Peyer's patch (tissue), 4 donors: ENCODE measurements around the gene TBXAS1. TPM values are rescaled to one million over a fixed set of nuclear protein-coding genes. Genes with fewer than 3 reads are reported as not detected.

Source experiments
- DNase-seq, 3 donors: peaks; one replicate each; pipeline ENCODE4 v3.0.0-alpha.2; 2017 to 2019
- H3K27ac ChIP-seq, 4 donors: fragments of 200-600 bp; sonication (generic); one replicate each; pipeline ENCODE4 v1.5.1; 2016 to 2019
- H3K27me3 ChIP-seq, 2 donors: fragments of 200-600 bp; sonication (generic); one replicate each; pipeline ENCODE4 v1.5.1; 2019
- H3K36me3 ChIP-seq, 3 donors: fragments of 200-600 bp; sonication (generic); one replicate each; pipeline ENCODE4 v1.5.1; 2016 to 2019
- H3K4me1 ChIP-seq, 4 donors: fragments of 200-600 bp; sonication (generic); one replicate each; pipeline ENCODE4 v1.5.1; 2016 to 2019
- H3K4me3 ChIP-seq, 4 donors: fragments of 200-600 bp; sonication (generic); 1 replicate in 3 of 4; 2 replicates in 1 of 4; pipeline ENCODE4 v1.5.1; 2016 to 2019; ENCODE audit warnings: mild to moderate bottlenecking in 1 of 4
- H3K9me3 ChIP-seq, 4 donors: fragments of 200-600 bp; sonication (generic); one replicate each; pipeline ENCODE4 v1.5.1; 2016 to 2019; ENCODE audit warnings: mild to moderate bottlenecking in 1 of 4
- CTCF ChIP-seq, 6 experiments: fragments of 450-650 bp in 4 of 6; fragments of 200-600 bp in 2 of 6; sonication (generic) in 1 of 6; IDR thresholded peaks; one replicate each; pipeline ENCODE4 v1.5.1; 2017 to 2019; ENCODE audit warnings: antibody characterized with exemption in 6 of 6, mild to moderate bottlenecking in 3 of 6, moderate library complexity in 1 of 6
- POLR2A ChIP-seq, 2 donors: fragments of 450-650 bp; IDR thresholded peaks; one replicate each; pipeline ENCODE4 v1.5.1; 2017; ENCODE audit warnings: antibody characterized with exemption in 2 of 2, mild to moderate bottlenecking in 2 of 2, moderate library complexity in 2 of 2
- total RNA-seq, 4 donors: library from RNA; depleted of rRNA; stranded (reverse); fragments of >200 nt; gene quantifications; one replicate each; pipeline ENCODE4 v1.1.0, GENCODE V29; 2016

TBXAS1 gene
- total RNA-seq, 4 donors from 2014 or later, result 11.2 to 227 (median 33.9) TPM

- H3K9me3 ChIP-seq, result peaks cover 0 to 4% (median 0%) of the 10 kb centered on the region in 4 donors
- no peaks in the 10 kb centered on the region for H3K27me3 ChIP-seq
- TF ChIP-seq CTCF (IDR thresholded peaks at IDR 0.05), result no peak
- TF ChIP-seq POLR2A (IDR thresholded peaks at IDR 0.05), result no peak
- no peak for DNase-seq
- no peak overlapping the region for H3K27ac ChIP-seq
- no peak overlapping the region for H3K4me3 ChIP-seq
- H3K36me3 ChIP-seq, result no peaks in the 10 kb centered on the region
- H3K4me1 ChIP-seq, result no peaks in the 10 kb centered on the region
Measured at GRCh38 chr7:140069298-140069949, 240.4 kb downstream of the TBXAS1 start.

Other genes starting within 250 kb of the TBXAS1 start
- 10 to 100 TPM; 16.6 to 60.2 (median 35.1) TPM for gene HIPK2, start 51.3 kb upstream of the TBXAS1 start, total RNA-seq
- gene PARP12, start 233.7 kb downstream of the TBXAS1 start, total RNA-seq, result 100 to 1,000 TPM; 121 to 184 (median 156) TPM